GM13976 (cell line): ENCODE results near the gene VAMP1.
"Not testable (repeated sequence)": the region's sequence is repeated elsewhere in the genome, so short reads cannot be mapped to it uniquely, and the experiment has no call there.

ENCODE experiments used
- DNase-seq: peaks from one replicate; pipeline ENCODE4 v3.0.0; 2012; ENCODE audit warnings: low spot score
- in situ Hi-C: fragments of 300-500 bp; cut with MboI; formaldehyde crosslinking; loops from one replicate; pipeline ENCODE4 v1.12.0; 2022; ENCODE audit warnings: low sequenced_read_pairs, mixed read lengths, inconsistent platforms; ENCODE audit not compliant: unreplicated experiment
- TF ChIP-seq, protein P1 (sequence below): IDR thresholded peaks from 2 replicates; pipeline ENCODE4 v1.5.1; 2012; ENCODE audit warnings: borderline replicate concordance, mild to moderate bottlenecking; ENCODE audit not compliant: insufficient read depth; ENCODE audit errors: extremely low read depth, missing control alignments, control extremely low read depth

The VAMP1 gene

DNA sequence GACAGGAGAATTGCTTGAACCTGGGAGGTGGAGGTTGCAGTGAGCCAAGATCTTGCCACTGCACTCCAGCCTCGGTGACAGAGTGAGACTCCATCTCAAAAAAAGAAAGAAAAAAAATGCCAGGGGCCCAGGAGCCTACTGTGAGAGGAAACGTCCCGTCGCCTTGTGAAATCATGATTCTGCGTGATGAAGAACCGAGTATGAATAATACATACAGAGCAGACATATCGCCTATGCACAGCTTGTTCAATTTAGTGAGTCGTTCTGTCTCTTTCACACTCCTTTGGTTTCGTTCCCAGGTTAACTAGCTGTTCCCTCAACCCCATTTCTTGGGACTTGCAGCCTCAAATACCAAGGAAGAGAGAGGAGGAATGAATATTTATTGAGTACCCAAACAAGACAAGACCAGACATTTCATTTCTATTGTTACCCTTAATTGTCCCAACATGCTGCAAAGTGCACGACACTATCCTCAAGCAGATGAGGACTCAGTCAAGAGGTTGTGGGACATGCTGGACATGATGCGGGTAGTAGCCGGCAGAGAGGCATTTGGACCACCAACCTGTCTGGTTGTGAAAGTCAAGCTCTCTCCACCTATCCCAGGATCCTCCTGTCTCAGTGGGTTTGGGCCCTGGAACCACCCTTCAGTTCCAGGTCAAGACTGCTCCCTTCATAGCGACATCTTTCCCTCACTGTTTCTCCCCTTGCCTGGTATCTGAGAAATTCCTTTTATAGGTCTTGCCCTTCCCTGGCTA lies 34.3 kb downstream of the VAMP1 start:
- in situ Hi-C loops = no loop called here
- DNase-seq = no peak
- TF ChIP-seq, protein P1, sequence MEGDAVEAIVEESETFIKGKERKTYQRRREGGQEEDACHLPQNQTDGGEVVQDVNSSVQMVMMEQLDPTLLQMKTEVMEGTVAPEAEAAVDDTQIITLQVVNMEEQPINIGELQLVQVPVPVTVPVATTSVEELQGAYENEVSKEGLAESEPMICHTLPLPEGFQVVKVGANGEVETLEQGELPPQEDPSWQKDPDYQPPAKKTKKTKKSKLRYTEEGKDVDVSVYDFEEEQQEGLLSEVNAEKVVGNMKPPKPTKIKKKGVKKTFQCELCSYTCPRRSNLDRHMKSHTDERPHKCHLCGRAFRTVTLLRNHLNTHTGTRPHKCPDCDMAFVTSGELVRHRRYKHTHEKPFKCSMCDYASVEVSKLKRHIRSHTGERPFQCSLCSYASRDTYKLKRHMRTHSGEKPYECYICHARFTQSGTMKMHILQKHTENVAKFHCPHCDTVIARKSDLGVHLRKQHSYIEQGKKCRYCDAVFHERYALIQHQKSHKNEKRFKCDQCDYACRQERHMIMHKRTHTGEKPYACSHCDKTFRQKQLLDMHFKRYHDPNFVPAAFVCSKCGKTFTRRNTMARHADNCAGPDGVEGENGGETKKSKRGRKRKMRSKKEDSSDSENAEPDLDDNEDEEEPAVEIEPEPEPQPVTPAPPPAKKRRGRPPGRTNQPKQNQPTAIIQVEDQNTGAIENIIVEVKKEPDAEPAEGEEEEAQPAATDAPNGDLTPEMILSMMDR = no peak

DNA sequence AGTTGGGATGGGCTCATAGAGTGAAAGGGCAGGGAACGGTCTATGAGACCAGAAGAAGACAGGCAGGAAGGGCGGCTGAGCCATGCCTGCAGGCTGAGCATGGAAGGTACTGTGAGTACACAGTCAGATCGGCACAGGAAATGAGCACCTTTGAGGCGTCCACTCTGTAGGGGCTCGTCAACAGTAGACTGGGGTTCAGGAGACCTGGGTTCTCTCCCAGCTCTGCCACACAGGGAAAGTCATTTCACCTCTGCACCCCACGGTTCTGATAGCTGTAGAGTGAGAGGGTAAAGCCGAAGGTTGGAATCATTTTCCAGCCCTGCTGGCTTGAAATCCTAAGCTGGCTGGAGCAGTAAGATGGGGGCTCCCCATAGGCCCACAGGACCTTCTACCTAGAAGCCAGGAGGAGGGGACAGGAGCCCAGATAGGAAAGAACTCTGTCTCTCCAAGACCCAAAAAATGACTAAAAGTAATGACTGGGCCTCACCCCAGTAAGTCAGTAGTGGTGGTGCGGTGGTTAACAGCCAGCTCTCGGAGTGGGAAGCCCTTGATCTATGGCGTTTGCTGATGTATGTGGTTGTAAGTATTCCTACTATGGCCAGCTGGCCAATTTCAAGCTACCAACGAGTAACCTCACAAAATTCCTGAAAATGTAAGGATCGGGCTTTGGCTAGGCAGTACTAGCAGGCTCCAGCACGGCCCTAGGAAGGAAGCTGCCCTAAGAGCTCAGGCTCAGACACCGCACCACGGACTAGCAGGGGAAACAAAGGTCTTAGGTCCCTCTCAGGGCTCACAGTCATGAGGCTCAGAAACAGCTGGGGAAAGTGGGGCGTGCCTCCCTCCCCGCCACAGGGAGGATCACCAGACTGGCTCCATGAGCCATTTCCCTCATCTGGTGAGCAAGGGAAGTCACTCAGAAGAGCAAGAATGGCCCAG lies 36.0 kb downstream of the VAMP1 start:
- in situ Hi-C loops = no loop called here
- DNase-seq = no peak
- TF ChIP-seq, protein P1 = no peak

GRCh38 chr12:6432991-6433390 lies 37.5 kb downstream of the VAMP1 start:
- TF ChIP-seq, protein P1 = no peak
- in situ Hi-C loops = no loop called here
- no peak for DNase-seq

DNA sequence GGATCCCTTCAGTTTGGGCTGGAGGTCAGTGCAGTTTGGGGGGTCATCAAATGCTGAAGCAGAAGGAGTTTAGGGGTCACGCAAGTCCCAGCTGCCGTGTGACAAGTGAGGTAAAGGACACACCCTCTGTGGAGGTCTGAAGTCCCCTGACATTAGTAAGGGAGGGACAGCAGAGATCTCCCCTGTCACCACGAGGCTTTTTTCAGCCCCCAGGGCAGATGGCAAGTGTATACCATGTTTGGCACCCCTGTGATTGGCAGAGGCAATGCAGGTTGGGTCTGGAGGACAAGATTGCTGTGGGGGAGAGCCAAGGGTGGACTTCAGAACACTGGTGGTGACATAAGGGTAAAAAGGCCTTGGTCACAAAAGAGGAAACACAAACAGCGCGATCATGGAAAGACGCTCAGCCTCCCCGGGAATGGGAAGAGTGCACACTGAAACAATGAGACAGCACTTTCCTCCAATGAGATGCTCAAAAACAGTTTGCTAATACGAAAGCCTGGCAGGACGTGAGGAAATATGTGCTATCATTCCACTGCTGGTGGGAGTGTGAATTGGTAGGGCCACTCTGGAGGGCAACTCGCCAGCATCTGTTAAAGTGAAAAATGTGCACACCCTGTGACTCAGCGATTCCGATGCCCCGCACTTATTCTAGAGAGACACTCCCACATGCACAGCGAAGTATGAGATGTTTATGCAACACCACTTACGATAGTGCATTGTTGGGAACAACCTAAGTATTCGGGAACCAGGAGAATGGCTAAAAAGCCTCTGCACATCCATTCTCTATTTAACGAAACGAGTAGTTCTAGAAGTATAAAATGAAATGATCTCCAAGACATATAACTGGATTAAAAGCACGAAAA lies 40.1 kb downstream of the VAMP1 start:
- no peak for DNase-seq
- in situ Hi-C loops = no loop called here
- TF ChIP-seq, protein P1 = no peak

DNA sequence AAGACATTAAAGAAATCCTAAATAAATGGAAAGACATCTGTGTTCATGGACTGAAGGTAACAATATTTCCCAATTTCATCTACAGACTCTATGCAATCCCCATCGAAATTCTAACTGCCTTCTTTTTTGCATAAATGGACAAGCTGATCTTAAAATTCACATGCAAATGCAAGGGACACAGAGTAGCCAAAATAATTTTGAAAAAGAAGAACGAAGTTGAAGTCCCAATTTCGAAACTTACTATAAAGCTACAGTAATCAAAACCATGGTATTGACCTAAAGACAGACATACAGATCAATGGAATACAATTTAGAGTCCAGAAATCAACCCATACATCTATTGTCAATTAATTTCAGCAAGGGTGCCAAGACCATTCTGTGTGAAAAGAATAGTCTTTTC lies 42.2 kb downstream of the VAMP1 start:
- no peak for DNase-seq
- in situ Hi-C loops = loop anchor here (10.0 kb wide), 1 partner anchor 116 kb away; no protein-coding TSS in a partner anchor
- TF ChIP-seq, protein P1 = no peak

DNA sequence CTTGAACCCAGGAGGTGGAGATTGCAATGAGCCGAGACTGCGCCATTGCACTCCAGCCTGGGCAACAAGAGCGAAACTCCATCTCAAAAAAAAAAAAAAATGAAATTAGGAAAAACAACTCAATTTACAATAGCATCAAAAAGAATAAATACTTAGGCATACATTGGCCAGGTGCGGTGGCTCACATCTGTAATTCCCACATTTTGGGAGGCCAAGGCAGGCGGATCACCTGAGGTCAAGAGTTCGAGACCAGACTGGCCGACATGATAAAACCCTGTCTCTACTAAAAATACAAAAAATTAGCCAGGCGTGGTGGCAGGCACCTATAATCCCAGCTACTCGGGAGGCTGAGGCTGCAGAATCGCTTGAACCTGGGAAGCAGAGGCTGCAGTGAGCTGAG lies 42.7 kb downstream of the VAMP1 start:
- not testable (repeated sequence) for DNase-seq
- in situ Hi-C loops = loop anchor here (10.0 kb wide), 1 partner anchor 117 kb away; no protein-coding TSS in a partner anchor
